GM18873 (cell line): ENCODE results near the gene KMO.

Experiments
- ATAC-seq: cut with Tn5 transposase; IDR thresholded peaks from one replicate; pipeline ENCODE4 v1.9.1; 2021; ENCODE audit warnings: mild to moderate bottlenecking, moderate library complexity, moderate number of reproducible peaks; ENCODE audit not compliant: unreplicated experiment, low FRiP score

KMO gene

GRCh38 chr1:241532162-241532531 is at the start of gene KMO:
TSS of gene KMO (plus strand) at chr1:241532378. CDS start at chr1:241532445, 67 bp downstream.
- ATAC-seq, result peak; percentile 28

- no peak for ATAC-seq
These were observed 49.4 kb upstream of the KMO start for GRCh38 chr1:241482761-241483250.

- peak; percentile 71 for ATAC-seq
These were observed 47.0 kb upstream of the KMO start for GRCh38 chr1:241485145-241485544.

GRCh38 chr1:241485554-241485992 is 46.6 kb upstream of the KMO start:
- ATAC-seq, result peak; percentile 69

- ATAC-seq, result no peak
These were observed 43.4 kb upstream of the KMO start for GRCh38 chr1:241488739-241489138.

GRCh38 chr1:241495741-241496140 is 36.4 kb upstream of the KMO start:
- ATAC-seq, result no peak

- no peak for ATAC-seq
These were observed 32.3 kb upstream of the KMO start for GRCh38 chr1:241499910-241500309.

GRCh38 chr1:241503444-241503843 is 28.7 kb upstream of the KMO start:
- no peak for ATAC-seq

- ATAC-seq, result no peak
These were observed 24.9 kb upstream of the KMO start for GRCh38 chr1:241507189-241507863.

- ATAC-seq, result no peak
These were observed 18.8 kb upstream of the KMO start for GRCh38 chr1:241513378-241513777.

- peak; percentile 19 for ATAC-seq
These were observed 13.5 kb upstream of the KMO start for GRCh38 chr1:241518476-241519307.

GRCh38 chr1:241519308-241520079 is 12.7 kb upstream of the KMO start, which contains the start of gene FH:
TSS of gene FH (minus strand) at chr1:241519755. CDS start at chr1:241519722, 33 bp downstream.
- ATAC-seq, result peak; percentile 96

GRCh38 chr1:241520080-241520465 is 12.1 kb upstream of the KMO start:
- no peak for ATAC-seq

- no peak for ATAC-seq
These were observed 10.5 kb upstream of the KMO start for GRCh38 chr1:241521718-241522117.

GRCh38 chr1:241525026-241525425 is 7.2 kb upstream of the KMO start:
- no peak for ATAC-seq

GRCh38 chr1:241527146-241527545 is 5.0 kb upstream of the KMO start:
- ATAC-seq, result no peak

- peak; percentile 54 for ATAC-seq
These were observed 700 bp upstream of the KMO start for GRCh38 chr1:241531195-241532161.

GRCh38 chr1:241532864-241533263 is 686 bp downstream of the KMO start:
- ATAC-seq, result peak; percentile 56

- peak; percentile 25 for ATAC-seq
These were observed 1.3 kb downstream of the KMO start for GRCh38 chr1:241533326-241534115.
